Activated effector memory CD4-positive, alpha-beta T cell treated with Interleukin-2 at 50 U/mL for 16 hours (primary cell): ENCODE data around the gene MYBBP1A.

Experiments used
- DNase-seq: peaks from one replicate; pipeline ENCODE4 v3.0.0-alpha.2; 2020

The MYBBP1A gene

DNA sequence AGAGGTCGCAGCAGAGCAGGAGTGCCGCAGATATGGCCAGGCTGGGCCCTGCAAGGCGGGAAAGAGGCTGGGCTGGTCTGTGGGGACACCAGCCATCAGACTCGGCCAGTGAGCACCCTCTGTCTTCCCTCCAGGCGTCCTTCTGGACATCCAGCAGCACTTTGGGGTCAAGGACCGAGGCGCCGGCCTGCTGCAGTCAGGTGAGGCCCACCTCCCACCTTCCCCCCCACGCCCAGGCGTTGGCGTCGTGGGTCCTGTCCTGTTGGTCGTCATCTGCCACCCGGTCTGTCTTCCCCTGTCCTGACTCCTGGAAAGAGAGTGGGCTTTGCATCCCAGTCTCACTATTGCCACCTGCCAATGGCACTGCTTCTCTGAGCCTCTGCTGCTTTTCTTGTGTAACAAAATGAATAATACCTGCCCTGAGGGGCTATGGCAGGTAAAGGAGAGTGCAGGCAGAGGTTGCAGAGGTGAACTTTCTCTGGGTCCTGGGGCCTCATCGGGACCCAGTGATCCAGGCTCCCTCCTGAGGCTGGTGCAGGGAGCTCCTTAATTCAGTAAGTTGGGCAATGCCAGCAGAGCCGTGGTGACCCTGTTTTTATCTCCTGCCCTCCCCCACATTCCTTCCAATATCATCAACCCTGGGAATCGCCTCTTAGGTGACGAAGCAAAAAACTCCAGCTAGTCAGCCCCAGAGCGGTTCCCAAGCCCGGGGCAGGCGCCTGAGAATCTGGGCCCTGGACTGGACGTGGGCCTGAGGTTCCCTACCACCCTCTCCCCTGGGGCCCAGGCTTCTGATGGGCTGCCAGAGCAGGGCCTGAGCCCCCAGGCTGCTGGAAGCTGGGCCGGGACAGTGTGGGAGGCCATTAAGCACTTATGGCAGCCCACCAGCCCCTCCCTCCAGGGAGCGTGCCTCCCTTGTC lies 41.8 kb downstream of the MYBBP1A start:
- DNase-seq, result no peak

DNA sequence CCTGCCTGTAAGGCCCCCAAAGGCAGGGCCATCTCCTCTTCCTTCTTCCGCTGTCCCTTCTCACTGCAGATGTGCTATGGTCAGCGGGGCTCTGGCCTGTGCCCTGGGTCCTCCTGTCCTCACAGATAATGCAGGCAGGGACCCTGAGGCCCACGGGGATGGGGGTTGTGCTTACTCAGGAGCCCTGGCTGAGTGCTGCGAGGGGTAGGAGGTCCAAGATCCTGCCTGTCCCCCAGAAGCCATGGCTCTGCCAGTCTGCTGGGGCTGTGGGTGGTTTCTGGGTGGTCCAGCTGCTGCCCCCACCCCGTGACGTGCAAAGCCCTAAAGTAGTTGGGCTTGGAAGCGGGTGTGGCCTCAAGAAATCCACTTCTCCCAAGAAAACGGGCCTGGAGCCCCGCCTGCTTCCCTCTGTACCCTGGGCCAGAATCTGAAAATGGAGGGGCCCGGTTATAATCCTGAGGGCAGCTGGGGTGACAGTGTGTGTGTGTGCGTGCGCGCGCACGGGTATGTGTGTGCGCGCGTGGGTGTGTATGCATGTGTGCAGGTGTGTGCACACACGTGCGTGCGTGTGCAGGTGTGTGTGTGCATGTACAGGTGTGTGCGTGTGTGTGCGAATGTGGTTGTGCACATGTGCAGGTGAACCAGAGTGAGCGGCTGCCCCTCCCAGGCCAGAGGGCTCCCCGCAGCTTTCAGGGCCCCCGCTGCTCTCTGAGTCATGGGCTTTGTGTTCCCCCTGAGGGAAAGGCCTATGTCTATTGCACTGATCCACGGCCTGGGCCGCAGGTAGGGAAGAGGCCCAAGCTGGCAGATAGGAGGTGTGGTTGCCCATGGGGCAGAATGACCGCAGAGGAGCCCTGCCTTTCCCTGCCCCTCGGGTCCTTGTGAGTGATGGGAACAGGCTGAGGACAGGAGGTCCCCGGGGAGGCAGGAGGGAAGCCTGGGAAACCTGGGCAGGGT lies 42.8 kb downstream of the MYBBP1A start:
- no peak for DNase-seq

DNA sequence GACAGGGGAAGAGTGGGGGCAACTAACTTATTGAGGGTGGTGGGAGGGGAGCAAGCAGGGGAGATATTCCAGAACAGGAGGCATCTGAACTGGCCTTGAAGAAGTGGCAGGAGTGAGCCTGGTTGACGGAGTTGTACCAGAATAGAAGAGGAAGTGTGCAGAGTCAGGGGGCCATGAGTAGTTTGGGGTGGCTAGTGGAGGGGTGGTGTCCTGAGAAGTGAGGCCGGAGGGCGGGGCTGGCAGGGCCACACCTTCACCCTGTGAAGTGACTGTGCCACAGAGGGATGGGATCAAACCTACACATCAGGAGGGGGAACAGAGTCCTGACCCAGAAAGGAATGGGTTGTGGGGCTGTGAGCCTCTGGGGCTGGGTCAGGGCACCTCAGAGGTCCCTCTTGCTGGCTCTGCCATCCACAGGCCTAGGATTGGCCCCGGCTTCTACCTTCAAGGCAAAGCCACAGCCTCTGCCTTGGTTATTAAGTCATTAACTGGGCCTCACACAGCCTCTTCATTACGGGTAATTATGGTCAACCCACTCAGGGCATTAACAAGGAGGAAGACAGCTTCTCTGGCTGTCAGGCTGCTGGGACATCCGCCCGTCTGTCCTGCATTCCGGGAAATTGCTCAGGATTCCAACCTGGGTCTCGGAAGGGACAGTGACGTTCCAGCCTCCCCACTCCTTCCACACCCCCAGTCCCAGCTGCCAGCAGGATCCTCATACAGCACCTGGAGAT lies 43.8 kb downstream of the MYBBP1A start:
- no peak for DNase-seq

DNA sequence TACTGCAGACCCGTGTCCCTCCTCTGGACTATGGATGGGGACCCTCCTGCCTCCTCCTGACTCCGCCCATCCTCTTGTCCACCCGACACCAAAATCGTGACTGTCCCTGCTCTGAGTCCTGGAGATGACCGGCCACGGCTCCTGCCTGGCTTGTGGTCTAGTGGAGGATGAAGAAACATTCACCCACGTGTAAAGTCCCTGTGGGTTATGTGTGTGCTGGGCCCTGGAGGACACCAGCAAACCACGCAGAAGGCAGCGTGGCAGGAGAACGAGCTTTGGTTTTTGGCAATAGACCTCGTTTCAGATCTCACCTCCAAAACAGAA lies 44.6 kb downstream of the MYBBP1A start:
- DNase-seq, result no peak

DNA sequence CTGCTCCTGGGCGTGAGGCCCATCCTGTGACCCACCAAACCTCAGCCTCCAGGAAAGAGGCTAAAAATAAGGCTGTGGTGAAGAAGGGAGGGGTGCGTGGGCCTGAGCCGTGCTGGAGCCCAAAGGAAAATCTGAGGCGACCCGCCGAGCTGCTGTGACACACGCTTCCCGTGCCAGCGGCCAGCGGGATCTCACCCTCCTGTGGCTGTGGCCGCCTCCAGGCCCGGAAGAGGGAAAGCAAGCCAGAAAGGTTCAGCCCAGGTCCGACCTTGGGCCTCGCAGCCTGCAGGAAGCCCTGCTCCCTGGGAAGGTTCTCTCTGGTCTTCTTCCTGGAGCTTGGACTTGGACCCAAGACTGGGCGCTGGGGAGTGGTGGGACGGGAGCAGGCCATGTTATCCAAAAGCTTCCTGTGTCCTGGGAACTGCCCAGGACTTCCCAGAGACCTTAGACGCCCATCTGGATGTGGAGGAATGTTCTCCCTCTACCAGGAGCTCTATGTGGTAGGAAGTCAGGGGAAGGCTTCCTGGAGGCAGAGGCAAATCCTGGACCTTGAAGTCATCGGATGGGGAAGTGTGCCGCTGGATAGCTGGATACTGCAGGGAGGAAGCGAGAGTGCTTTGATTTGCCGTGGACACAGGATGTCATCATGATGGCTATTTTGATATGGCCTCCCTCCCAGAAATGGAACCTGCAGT lies 45.1 kb downstream of the MYBBP1A start:
- DNase-seq, result no peak

DNA sequence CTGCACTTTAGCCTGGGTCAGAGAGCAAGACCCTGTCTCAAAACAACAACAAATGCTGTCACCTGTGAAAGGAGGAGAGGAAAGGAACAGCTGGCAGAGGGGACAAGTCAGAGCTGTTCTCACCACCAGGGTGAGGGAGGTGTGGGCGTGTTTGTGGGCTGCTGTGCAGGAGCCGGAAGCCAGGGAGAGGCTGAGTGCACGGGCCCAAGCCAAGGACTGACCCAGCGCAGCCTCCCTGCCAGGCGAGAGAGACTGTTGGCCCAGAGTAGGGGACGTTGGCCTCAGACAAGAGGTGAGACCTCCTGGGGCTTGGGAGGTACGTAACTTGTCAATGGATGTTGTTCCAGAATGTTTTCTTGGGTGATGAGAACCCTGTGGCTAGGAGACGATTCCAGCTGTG lies 45.8 kb downstream of the MYBBP1A start:
- DNase-seq, result no peak

DNA sequence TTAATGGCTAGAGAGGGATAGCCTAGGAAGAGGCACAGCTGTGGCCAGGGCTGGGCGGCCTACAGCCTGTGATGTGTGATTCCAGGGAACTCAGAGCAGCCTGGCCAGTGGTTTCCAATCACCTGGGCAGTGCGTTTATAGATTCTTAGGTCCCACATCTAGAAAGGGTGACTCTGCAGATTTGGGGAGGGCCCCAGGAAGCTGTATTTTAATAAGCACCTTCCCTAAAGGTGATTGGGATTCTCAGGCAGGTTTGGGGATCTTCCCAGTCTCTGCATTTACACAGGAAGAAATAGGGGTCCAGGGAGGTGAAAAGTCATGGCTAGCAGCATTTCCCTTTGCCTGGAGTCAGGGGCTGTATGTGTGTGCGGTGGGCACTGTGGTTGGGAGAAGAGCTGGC lies 47.0 kb downstream of the MYBBP1A start:
- no peak for DNase-seq

DNA sequence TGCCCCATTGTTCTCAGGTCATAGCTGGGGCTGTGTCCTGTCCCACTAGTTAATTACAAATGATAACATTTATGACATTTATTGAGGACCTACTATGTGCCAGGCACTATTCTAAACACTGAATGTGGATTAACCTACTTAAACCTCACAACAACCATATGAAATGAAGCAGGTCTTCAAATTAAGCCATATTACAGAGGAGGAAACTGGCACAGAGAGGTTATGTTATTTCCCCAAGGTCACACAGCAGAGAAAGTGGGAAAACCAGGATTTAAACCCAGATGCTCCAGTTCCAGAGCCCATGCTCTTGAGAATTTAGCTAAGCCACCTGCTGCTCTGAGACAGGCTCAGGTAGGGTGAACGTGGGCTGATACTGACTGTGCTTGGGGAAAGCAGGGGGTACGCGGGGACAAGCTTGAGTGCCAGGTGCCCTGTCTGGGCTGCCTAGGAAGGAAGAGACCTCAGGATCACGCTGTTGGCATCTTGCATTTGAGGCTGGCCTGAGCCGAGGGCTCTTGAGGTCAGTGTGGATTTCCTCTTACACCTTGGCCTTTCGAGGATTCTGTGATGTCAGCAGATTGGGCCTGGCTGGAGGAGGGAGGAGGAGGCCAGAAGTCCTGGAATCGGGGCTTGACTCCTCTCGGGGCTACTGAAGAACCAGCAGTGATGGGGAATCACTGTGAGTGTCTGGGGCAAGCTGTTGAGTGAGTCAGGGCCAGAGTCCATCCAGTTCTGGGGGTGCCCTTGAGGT lies 47.6 kb downstream of the MYBBP1A start:
- DNase-seq, result no peak

DNA sequence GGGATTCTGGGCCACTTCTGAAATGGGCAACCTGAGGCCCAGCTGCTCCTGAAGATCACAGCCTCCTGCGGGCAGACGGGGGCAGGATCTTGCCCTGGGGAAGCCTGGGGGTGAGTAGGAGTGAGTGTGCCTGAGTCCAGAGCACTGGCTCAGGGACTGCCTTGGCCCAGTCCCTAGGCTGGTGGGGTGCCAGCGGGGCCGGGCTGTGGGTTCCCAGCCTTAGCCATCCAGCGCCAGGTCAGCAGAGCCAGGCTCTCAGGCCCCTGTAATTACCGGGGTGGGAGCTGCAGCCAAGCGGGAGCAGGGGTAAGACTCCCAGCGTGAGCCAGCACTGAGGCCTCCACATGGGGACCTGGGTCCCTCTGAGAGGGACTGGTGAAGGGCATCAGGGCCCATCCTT lies 48.3 kb downstream of the MYBBP1A start:
- DNase-seq, result no peak

DNA sequence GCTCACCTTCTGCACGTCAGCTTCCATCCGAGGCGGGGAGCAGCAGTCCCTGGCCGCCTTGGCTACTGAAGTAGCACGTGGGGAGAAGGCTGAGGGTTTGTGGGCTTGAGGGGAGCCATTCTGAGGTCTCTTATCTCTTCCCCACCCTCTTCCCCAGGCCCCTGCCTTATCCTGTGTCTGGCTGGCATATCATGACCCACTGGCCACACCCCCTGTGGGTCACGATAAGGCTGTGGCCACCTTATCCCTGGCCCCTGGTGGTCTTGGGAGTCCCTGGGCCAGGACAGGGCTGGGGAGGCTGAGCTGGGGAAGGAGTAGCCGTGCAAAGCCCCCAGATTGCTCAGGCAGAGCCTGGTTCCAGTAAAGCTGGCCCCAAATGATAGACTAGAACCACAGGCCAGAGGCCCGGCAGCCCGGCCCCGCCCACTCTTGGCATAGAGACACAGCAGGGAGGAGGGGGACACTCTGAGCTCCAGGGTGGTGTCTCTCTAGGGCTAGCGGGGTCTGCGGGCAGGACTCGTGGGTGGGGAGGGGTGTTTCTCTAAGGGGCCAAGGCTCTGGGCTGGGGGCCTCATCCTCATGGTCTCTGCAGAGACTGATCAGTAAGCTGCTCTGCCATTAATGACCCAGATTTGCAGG lies 48.9 kb downstream of the MYBBP1A start:
- DNase-seq, result no peak

DNA sequence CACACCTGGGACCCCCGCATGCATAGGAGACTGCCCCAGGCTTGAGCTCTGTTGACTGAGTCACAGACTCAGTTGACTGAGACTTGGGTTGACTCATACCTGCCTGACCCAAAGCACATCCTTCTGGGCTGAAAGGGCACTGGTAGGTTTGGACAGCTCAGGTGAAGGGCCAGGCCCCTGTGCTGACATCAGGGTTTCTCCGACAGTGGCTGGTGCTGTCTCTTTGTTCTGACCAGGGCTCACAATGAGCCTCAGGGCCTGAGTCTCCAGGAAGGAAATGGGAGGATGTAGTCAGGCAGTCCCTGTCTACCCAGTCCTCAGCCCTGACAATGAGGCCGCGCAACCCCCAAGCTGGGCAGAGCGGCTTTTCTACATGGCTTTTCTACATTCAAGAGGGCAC lies 50.0 kb downstream of the MYBBP1A start:
- DNase-seq, result no peak

DNA sequence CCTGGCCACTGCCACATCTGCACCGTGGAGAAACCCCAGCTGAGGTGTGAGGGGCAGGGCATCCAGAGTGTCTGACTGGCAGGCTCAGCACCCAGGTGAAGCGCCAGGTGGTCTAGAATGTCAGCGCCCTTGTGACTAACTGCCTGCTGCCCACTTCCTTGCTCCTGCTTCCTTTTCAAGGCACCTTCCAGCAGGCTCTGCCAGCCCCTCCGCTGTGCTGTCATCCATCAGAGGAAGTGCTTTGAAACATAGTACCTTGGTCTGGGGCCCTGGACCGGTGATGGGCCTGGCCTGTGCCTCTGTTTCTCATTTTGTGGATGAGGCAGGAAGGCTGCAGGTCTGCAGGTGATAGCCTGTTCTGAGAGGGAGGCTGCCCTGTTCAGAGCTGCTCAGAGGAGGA lies 51.0 kb downstream of the MYBBP1A start:
- DNase-seq, result no peak

DNA sequence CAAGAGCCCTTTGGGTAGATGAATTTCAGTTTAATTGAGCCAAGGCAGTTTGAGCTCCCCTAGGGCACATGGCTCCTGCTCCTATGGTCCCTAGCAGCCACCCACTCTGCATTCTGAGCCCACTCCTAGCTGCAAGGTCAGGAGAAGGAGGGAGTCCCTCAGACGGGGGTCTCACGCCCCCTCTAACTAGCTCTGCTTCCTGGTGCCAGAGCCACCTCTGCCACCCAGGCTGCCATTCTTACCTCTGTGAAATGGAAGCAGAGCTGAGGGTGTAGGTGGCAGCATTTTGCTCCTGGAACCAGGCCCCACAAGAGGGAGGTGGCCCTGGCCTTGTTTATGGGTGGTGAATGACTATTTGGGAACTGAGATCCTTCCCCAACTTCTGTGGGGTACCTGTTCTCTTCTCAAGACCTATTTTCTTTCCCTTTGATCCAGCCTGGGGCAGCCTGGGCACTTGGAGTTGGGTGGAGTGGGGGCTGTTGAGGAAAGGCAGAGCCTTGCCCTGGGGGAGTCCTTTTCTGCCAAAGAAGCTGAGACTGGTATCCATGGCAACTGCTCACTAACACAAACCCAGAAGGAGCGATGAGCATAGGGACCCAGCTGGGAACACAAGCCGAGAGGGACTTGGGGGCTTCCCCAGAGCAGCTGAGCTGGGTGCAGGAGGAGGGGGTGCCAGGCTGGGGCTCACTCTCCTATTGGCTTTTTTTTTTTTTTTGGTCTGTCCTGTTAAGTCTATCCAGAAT lies 51.7 kb downstream of the MYBBP1A start:
- no peak for DNase-seq

DNA sequence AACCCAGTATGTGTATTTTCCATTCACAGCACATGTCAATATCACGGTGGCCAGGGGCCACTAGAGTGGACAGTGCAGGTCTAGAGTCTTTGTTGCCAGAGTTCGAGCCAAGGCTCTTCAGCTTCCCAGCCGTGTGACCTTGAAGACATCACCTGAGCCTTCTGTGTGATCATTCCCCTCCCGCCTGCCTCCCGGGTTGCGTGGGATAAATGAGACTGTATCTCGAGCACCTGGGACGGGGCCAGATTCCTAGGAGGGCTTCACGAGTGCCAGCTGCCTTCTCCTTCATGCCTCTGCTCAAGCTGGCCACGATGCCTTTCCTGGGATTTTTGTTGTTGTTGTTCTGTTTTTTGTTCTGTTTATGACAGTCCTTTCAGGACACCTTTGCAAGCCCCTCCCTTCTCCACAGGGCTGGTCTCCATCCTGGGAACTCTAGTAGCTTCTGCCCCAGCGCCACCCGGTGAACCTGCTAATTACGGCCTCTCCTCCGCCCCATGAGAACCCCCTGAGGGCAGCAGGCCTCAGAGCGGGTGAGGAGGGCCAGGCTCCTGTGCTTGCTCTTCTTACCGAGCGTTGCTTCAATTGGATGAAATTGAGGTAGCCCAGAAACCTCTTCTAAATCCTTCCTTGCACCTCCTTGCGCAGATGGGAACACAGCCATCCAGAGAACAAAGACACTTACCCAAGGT lies 52.6 kb downstream of the MYBBP1A start:
- no peak for DNase-seq

DNA sequence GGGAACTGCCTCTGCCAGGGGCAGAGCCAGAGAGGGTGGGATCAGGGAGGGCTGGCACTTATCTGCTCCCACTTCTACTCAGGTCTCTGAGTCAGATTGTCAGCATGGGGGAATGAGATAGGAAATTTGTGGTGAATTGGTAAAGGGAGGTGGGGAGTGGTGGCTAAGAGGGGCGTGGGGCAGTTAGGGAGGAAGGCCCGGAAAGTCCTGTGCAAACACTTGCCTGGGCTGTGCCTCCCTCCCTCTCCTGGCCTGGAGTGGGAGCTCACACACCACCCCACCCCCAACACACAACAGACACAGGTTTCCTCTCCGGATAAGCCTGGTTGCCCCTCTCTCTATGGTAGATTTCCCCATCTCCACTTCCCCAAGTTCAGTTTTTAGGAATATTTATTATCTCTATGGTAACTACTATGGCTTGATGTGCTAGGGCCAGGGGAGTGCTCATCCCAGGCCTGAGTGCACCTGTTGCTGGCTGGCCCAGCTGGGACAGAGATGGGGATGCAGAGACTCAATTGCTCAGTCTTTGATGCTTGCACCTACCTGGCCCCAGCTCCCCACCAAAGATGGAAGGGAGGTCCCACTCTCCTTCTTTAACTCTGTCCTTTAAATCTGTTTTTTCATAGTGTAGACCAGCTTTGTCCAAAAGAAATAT lies 53.8 kb downstream of the MYBBP1A start:
- no peak for DNase-seq

DNA sequence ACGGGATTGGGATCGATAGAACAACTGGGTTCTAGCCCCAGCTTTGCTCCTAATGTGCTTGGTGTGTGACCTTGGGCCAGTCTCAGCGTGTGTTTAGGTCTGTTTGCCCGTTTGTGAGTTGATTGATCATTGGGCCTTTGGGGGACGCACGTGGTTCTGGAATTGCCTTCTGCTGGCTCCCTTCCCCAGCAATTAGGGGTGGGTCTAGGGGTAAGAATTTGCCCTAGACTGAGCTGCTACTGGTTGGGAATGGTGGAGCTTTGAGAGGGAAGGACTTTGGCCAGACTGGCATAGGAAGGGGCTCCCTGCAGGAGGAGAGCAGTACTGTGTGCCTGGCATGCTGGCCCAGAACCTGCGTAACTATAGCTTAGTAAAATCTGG lies 55.0 kb downstream of the MYBBP1A start:
- DNase-seq, result no peak

DNA sequence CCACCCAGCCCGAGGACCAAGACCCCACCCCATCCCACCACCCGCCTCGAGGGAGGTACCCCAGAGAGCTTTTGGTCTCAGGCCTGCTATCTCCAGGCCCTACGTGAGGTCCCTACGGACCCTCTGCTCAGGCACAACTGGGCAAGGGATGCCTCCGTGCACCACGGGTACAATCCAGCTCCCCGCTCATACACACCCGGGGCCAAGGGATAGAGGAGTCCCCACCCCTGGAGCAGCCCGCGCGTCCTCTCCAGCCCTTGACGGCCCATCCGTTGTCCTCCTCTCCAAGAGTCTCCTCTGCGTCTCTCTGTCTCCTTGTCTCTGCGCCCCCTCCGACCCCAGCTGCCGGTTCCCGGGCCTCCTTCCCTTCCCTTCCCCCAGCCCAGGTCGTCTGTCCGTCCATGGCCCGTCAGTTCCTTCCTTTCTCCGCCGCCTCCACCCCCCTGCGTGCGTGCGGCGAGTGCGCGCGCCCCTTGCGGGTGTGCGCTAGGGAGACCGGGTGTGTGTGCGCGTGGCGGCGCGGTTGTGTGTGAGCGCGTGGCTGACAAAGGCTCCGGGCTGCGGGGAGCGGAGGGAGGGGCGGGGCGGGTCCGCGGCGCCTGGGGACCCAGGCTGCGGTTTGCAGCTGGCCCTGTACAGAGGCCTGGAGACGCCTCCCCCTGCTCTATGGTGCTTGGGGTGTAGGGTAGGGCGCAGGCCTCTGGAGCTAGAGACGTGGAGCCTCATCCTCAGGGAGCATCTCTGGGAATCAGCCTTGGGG lies 55.6 kb downstream of the MYBBP1A start:
- DNase-seq, result no peak
